Measurements from ENCODE around the gene MTCL1.

Gene MTCL1

DNA sequence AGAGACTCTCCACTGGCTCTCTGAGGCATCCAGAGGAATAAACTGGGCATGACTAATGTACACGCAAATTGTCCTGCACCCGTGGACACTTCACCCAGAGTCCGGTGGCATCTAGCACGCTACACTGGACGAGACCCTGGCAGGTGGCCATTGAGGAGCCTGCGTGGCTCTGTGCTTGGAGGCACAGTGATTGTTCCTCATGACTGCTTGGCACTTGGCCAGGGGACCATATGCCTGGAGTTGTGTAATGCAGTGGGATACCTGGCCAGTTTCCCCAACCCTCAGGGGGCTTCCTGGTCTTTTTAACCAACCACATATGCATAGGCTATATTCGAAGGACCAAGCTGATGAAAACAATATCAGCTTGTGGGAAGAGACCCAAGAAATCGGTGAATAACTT, 66.6 kb downstream of the MTCL1 start:
- DNase-seq (ENCODE audit: low read depth): peak; percentile 43

DNA sequence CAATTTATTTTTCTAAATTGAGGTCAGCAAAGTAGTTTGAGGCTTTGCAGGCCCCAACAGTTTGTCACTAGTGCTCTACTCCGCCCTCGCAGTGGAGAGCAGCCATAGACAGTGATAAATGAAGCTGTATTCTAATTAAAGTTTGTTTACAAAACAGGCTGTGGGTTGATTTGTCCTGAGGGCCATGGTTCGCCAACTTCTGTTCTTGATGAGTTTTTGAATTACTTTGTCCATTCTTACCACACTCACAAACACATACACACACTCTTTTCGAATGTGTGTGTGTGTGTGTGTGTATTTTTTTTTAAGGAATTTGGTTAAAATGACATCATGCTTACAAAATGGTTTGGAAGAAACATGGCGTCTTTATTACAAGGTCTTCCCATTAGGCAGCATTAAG, 68.6 kb downstream of the MTCL1 start:
- DNase-seq (ENCODE audit: low read depth): no peak

DNA sequence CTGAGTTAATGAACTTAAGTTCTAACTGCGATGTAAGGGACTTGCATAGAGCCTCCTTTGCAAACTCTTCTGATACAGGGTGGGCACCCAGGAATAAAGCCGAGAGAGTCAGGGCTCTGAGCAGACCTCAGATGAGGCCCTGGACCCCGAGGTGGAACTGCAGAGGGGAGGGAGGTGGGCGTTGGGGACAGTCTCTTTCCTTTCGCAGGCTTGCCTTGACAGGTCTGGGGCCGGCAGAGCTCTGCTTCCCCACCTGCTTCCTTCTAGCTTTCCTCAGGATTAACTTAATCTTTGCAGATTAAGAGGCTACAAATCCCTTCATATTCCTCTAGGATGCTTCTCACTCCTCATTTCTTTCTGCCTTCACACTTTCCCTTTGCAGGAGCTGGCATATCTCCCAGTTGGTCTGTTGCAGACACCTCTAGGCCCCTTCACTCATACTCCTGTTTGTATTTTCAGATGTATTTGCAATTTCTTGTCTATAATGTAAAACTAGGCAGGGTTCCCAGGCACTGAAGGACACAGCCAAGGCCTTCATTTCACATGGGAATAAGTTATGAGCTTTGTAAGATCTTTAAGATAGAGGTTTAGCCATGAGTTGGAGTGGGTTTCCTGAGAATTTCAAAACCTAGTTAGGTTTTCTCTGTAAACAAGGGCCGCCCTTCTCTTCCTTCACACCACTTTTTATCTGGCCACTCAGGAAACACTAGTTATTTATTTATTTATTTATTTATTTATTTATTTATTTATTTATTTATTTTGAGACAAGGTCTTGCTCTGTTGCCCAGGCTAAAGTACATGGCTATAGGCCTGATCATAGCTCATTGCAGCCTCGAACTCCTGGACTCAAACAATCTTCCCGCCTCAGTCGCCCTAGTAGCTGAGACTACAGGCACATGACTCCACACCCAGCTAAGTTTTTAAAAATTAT, 70.9 kb downstream of the MTCL1 start:
- DNase-seq (ENCODE audit: low read depth): no peak

DNA sequence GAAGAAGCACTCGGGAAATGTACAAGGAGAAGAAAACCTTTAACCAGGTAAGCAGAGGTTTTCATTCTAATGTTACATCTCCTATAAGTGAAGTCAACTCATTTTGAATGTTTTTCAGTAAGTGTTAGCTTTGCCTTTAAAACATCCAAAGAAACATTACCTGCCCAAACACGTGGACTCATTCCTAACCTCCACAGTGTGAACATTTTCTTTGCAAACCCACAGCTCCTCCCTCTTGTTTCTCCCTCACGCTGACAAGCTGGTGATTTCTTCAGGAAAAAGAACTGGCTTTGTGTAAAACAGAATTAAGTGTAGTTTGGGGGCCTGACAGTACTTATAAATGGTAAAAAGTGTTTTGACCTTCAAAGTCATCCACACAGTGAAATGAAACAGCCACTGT, 72.5 kb downstream of the MTCL1 start:
- no peak for DNase-seq (ENCODE audit: low read depth)

DNA sequence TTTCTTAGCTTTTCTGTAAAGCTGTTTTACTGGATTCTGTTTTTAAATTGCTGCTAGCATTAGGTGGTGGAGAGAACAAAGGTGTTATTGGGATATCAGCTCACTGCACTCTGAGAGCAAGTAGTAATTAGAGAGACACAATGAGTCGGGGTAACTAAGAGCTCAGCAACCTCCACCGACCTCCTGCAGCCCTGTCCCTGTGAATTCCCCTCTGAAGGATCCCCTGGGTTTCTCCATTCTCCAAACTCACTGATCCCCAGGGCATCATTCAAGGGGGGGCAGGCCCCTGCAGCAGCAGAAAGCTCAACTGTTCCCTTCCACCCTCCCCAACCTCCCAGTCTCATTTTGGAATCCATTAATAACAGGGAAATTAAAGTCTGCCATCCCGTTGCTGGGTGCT, 73.0 kb downstream of the MTCL1 start:
- DNase-seq (ENCODE audit: low read depth): no peak

DNA sequence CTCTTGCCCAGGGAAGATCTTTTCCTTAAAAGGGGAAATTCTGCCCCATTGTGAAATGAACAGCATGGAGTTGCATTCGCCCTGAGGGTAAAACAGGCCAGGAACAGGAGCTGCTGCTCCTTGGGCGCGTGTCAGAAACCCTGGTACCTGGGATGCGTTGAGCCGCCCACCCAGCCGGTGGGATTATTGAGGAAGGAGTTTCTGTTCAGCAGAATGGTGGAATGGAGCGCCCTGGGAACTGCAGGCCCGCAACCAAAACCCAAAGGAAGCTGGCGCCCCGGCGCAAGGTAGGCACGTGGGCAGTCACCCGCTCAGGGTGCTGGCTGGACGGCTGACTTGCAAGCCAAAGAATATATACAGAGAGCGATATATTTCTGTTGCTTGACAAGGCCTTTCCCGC, 73.5 kb downstream of the MTCL1 start:
- DNase-seq (ENCODE audit: low read depth): no peak

DNA sequence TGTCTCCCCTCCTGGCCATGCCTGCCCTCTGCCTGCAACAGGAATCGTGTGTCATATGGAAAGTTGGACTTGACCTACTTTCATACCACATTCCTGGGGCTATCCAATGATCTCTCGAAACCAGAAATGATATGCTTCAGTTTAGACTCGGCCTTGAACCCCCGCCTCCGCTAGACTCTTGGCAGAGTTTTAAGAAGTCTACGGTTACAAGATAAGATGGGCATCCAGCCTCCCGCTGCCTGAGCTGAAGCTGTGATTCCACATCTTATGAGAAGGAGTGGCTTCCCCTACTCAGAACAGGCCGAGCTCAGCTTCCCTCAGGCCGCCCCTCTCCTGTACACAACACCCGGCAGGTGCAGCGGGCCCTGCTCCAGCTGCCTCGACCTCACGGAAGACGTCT, 73.9 kb downstream of the MTCL1 start:
- DNase-seq (ENCODE audit: low read depth): no peak

DNA sequence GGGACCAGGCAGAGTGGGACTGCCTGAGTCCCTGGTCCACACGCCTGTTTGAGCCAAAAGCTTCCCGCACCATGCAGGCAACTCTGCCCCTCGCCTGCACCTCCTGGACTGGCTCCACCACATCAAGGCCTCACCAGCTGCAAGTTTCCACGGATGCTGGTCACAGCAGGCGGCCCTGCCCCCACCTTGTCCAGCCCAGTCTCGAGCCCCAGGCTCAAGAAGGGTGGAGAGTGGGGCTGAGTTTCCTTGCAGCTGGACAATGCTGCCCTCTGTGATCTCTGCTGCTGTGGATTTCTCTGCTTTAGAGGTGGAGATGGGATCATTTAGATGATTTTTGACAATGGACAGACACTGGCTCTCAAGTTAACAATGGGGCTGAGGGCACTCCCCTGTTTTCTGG, 74.9 kb downstream of the MTCL1 start:
- no peak for DNase-seq (ENCODE audit: low read depth)

DNA sequence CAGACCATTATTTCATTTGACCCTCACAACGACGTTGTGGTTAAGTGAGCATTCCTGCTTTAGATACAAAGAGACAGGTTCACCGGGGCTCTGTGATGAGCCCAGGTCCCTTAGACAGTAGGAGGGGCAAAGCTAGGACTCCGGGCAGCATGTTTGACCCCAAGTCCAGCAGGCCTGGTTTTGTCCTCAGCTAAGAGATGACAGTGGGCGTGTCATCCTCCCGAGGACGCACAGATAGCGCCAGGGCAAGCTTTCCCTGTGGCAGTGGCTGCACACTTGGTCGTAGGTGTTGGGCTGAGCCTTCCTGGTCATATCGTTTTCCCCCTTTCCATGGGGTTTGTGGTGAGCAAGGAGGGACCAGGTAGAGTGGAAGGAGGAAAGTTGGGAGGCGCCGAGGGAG, 76.3 kb downstream of the MTCL1 start:
- DNase-seq (ENCODE audit: low read depth): no peak

DNA sequence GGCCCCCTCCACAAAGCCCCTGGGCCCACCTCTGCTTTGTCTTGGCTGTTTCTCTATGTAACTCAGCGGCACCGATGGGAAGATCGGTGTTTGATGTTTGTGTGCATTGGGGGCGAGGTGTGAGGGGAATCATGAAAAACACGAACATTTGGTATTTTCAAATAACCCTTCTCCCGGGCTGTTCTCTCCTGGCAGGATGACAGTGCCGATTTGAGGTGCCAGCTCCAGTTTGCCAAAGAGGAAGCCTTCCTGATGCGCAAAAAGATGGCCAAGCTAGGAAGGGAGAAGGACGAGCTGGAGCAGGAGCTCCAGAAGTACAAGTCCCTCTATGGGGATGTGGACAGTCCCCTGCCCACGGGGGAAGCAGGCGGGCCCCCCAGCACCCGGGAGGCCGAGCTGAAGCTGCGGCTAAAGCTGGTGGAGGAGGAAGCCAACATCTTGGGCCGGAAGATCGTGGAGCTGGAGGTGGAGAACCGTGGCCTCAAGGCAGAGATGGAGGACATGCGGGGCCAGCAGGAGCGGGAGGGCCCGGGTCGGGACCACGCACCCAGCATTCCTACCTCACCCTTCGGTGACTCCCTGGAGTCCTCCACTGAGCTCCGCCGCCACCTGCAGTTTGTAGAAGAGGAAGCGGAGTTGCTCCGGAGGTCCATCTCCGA, 78.1 kb downstream of the MTCL1 start:
- DNase-seq (ENCODE audit: low read depth): no peak

DNA sequence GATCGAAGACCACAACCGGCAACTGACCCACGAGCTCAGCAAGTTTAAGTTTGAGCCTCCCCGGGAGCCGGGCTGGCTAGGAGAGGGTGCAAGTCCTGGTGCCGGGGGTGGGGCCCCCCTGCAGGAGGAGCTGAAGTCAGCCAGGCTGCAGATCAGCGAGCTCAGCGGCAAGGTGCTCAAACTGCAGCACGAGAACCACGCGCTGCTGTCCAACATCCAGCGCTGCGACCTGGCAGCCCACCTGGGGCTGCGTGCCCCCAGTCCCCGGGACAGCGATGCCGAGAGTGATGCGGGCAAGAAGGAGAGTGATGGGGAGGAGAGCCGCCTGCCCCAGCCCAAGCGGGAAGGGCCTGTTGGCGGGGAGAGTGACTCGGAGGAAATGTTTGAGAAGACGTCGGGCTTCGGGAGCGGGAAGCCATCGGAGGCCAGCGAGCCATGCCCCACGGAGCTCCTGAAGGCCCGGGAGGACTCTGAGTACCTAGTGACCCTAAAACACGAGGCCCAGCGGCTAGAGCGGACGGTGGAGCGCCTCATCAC, 78.7 kb downstream of the MTCL1 start:
- no peak for DNase-seq (ENCODE audit: low read depth)

DNA sequence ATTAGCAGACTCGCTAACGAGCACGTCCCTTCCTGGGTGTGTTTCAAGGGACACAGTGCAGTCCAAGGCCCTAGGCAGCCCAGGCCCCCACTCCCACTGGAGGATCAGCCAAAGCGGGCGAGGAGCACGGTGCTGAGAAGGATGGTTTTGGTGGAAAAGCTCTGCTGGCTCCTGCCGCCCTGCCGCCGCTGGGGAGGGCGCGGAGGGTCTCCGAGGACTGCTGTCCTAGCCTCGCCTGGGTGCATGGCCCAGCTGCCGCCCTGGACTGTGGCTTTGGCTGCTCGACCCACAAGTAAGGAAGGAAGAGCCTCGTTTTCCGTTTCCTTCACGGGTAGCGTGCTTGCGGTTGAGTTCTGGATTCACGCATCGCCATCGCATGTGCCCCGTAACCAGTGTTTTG, 79.9 kb downstream of the MTCL1 start:
- no peak for DNase-seq (ENCODE audit: low read depth)

DNA sequence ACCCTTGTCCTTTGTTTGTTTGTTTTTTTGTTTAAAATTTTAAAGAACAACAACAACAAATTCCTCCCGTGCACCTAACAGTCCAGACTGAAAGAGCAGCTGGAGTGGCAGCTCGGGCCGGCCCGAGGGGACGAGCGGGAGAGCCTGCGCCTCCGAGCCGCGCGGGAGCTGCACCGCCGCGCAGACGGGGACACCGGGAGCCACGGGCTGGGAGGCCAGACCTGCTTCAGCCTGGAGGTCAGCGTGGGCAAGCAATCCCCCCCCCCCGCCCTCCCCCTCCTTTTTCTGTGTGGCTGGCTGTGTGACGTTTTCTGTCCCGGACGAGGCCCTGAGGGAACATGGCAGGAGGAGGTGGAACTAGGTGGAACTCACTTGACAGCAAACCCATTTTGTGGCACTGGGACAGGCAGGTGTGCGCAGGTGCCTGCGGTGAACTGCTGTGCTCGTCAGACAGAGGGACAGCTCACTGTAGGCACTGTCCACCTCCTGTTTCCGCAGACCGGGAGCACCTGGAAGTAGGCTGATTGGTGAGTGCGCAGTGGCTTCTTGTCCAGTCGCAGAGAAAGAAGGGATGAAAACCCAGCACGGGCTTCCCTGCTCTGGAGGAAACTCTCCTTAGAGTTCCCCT, 80.6 kb downstream of the MTCL1 start:
- no peak for DNase-seq (ENCODE audit: low read depth)

DNA sequence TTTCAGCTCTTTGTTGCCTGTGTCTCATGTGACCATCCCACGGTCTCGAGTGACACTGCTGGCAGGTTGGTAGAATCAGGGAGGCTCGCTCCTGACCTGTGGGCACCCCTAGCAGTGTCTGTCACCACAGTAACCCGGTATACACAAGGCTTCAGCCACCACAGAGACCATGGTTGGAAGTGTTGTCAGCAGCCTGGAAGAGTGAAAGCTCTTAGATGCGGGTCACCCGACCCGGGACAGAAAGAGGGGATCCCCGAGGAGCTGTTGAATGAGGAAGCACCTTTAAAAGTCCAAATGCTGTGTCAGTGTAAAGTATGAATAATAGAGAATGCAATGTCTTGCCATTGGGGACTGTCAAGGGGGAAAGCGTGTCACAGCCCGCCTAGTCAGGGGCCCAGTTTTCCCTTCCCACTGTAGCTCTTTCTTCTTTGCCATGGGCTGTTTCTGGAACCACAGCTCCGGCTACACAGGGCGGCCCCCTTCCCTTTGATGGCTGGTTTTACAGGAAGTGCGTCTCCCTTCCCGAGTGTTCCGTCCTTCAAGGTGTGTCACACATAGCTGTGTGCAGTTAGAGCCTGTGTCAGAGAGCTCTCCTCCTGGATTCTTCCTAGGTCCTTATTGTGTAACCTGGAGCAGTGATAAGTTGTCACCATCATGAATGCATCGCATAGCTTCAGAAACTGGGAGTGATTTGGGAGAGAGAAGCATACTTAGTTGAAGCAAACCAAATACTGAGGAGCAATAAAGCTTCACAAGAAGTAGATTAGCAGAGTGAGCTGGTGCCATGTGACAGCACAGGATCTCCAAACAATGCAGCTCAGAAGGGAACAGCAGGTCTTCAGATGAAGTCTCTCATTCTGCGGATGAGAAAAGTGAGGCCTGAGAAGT, 81.4 kb downstream of the MTCL1 start:
- no peak for DNase-seq (ENCODE audit: low read depth)

DNA sequence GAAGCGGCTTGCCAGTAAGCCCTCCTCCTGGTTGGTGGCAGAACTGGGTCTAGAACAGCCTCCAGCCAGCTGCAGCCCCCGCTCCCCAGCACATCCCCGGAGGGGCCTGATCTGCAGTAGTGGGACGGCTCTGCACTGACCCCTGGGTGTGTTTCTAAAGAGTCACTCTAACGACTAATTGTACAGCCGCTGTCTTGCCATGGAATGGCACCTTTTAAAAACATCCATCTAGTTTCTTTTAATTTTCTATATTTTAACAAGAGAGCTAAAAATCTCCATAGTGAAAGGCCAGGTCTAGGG, 82.0 kb downstream of the MTCL1 start:
- DNase-seq (ENCODE audit: low read depth): no peak

DNA sequence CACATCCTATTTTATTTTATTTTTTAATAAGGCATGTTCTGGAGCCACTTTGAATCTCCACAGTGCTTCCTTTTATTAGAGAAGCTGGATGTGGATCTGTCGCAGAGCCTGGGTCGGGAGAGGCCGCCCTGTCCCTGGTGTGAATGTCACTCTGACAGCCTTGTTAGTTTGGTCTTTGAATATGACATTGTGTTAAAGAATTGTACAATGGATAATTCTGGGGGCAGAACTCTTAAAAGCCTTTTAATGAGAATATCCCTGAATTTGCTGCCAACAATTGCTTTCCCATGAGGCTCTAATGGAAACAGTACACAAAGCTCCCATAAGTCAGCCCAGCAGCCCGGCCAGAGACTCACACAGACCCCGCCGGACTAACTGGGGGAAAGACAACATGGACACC, 82.4 kb downstream of the MTCL1 start:
- DNase-seq (ENCODE audit: low read depth): no peak

DNA sequence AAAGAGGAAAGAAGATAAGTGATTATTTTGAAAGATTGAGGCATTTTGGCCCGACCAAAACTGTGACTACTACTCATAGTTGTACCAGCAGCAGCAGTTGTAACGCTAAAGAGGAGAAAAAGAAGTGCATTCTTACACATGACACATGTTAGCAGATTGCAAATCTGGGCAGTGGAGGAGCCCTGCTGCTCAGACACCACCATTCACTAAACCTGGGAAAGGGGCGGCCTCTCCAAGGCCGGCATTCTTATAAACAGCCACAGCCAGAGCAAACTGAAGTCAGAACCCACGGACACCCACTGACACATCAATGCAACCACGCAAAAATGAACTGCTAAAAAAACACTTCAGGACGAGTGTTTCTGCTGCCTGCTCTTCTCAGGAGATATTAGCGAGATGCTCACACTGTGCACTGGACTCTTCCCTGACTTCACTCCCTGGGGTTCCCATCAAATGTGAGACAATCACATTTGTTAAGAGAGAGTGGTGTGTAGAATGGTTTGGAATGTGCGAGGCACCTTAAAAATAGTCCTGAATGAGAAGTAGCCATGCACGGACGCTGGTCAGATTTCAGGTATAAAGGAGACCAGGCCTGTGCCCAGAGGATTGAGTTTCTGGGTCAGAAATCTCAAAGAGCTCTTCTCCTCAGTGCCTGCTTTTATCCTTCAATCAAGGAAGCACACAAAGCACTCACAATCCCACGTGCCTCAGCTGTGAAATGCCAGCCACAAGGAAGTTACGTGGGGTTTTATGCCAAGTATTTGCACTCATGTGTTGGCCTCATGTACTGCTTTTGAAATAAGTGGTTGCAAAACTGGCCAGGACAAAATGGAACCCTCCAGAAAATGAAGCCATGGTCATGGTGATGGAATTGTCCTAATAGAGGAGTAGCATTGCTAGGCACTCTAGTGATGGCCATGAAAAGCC, 83.4 kb downstream of the MTCL1 start:
- no peak for DNase-seq (ENCODE audit: low read depth)

DNA sequence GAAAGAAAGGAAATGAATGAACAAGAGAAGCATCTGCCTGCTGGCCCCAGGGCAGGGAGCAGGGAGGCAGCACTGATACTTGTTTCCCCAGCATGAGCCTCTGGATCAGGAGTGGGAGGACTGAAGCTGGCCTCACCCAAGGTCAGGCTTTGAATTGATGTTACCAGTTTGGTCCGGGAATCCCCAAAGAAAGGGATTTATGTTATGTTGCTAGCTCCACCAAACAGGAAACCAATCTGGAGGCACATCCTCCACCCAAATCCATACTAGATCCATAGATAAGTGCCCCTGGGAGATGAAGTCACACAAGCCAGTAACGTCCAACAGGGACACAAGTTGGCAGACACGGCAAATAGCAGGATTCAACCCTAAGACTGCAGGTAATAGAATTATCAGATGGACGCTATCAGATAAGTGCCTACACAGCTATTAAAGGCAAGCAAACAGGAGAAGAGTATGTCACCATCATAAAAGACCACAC, 85.9 kb downstream of the MTCL1 start:
- DNase-seq (ENCODE audit: low read depth): no peak

DNA sequence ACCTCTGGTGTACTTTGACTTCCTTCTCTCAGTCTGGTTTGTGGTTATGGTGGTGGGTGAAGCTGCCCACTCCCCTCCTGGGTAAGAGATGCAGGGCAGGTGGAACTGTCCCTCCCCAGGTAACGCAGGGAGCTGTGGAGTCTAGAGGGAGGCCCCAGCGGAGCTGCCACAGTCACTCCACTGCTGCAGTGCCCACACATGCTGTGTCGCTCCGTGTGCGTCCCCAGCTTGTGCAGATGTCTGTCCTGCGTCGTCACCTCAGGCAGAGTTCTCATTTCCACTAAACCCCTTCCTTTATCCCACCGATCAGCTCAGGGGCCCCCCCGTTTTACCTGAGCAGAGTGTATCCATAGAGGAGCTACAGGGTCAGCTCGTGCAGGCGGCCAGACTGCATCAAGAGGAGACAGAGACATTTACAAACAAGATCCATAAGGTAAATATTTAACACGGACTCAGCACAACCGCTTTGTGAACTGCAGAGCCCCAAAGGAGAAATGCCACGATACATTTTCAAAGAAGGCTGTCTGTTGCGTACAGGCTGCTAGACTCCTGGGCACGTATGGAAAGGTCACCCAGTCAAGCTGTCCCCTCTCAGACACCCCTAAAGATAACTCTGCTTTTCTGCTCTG, 87.4 kb downstream of the MTCL1 start:
- DNase-seq (ENCODE audit: low read depth): no peak

DNA sequence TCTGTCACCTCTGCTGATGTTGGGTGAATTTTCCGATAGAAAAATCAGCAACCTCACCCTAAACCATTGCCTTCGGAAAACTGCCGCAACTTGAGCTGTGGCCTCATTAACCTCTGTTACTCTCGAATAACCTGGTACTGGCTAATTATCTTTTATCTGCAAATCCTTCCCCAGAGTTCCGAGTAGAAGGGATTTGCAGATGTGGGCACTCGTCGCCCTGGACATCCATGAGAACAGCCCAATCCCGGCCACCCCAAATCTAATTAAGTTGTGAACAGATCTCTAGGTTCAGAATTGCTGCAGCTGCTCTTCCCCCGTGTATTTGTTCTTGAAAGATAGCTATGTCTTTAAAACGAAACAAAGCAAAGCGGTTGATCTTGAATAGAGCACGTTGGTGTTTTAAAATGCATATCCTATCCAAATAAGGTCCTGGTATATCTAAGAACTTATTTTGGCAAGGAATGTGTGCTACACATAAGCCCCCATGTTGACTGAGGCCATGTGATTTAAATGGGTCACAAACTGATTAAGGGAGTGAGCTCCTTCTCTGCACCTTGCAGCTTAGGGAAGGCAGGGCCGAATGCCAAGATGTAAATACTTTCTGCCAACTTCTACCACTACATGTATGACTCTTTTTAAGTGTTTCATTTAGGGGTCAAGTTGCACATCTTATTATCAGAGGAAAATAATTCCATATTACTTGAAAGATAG, 88.2 kb downstream of the MTCL1 start:
- DNase-seq (ENCODE audit: low read depth): no peak

All from fibroblast of the conjunctiva (primary cell).